HG03521 (cell line): ENCODE data around the gene FBXO7.

Experiments used
- ATAC-seq: cut with Tn5 transposase; IDR thresholded peaks from one replicate; pipeline ENCODE4 v1.9.1; 2021; ENCODE audit warnings: mild to moderate bottlenecking, moderate library complexity; ENCODE audit not compliant: unreplicated experiment

The FBXO7 gene

DNA sequence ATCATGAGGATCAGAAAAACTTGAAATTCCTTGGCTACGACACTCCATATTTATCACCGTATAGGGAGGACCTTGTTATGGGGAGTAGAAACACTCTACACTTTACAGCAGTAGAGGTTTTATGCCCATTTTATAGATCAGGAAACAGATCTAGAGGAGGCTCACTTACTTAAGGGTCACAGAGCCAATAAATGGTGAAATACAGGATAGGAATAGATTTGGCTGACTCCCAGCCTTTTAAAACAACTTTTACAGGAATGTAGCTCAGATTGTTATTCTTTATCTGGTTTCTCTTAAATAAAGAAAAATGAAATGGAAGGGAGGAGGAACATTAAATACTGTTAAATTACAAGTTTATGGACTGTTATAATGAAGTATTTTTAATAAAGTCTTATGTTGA is 14.8 kb downstream of the FBXO7 start:
- ATAC-seq = no peak

DNA sequence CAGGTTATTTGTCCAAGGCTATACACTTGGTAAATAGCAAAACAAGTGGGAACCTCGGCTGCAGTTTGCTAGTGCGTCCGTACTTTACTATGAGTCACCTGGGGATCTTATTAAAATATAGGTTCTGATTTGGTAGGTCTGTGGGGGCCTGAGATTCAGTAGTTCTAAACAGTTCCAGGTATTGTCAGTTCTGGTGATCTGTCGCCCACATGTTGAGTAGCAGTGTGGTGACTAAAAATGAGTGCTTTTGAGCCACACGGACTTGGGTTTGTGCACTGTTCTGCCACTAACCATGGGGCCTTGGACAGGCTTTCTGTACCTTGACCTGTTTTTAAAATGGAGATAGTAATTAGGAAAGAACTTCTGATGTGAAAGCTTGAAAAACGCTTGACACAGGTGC is 15.7 kb downstream of the FBXO7 start:
- no peak for ATAC-seq

DNA sequence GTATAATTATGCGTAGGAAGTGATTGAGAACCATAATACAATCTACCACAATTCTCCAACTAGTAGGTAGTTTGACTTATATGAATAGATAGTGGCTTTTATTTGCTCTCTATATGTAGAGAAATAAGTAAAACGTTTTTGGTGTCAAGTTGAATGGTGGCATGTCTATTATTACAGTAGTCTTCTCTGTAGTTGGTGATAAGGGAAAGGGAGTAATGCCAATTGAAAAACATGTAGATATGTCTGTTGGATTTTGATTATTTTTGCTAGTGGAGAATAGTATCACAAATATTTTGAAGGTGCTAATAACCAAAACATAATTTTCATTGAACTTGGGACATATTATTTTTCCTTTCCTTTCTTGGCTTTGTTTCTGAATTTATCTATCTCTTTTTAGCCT is 17.5 kb downstream of the FBXO7 start:
- no peak for ATAC-seq

DNA sequence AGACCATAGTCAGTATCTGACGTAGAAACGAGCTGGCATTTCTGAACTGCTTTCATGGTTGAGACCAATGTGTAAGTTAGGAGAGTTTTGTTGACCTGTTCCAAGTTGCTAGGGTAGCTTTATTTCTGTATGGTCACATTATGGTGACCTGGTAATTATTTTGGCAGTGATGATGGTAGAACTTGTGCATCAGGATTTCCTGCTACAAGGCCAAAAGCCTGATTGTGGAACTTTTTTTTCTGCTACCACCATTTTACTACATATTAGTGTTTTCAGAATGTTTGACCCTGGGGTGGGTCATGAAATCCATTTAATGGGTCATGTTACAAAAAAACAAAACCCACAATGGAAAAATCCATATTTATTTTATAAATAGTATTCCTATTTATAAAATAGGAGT is 18.9 kb downstream of the FBXO7 start:
- no peak for ATAC-seq

DNA sequence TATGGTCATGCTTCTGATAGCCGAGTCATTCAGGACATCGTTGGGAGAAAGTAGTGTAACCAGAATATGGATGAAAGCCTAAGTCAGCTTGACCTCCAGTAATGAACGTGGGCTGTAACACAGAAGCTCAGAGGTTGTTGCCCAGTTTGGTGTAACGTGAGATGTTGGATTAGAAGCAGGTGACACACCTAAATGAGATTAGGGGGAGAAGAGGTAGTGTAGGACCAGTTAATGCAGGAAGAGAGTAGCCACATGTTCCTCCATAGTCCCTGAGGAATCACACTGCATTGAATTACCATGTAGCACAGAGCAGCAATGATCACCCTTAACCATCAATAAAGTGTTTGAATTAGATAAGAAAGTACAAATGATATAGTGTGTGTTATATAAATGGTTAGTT is 20.4 kb downstream of the FBXO7 start:
- ATAC-seq = no peak

DNA sequence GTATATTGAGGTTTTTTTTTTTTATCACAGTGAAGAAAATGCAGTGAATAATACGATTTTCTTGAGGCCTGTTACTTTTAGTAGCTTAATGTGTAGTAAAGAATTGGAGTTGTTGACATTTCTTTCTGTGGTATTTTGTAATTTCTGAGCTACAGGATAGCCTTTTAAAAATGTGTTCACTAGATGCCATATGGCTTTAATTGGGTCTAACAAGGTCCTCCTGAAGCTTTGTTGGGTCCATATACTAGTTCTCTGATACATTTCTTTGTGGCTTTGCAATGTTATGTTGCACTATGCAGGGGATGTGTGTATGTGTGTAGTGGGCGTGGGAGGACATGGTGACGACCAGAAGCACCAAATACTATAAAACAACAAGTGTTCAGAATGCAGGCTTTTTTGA is 25.1 kb downstream of the FBXO7 start:
- no peak for ATAC-seq

DNA sequence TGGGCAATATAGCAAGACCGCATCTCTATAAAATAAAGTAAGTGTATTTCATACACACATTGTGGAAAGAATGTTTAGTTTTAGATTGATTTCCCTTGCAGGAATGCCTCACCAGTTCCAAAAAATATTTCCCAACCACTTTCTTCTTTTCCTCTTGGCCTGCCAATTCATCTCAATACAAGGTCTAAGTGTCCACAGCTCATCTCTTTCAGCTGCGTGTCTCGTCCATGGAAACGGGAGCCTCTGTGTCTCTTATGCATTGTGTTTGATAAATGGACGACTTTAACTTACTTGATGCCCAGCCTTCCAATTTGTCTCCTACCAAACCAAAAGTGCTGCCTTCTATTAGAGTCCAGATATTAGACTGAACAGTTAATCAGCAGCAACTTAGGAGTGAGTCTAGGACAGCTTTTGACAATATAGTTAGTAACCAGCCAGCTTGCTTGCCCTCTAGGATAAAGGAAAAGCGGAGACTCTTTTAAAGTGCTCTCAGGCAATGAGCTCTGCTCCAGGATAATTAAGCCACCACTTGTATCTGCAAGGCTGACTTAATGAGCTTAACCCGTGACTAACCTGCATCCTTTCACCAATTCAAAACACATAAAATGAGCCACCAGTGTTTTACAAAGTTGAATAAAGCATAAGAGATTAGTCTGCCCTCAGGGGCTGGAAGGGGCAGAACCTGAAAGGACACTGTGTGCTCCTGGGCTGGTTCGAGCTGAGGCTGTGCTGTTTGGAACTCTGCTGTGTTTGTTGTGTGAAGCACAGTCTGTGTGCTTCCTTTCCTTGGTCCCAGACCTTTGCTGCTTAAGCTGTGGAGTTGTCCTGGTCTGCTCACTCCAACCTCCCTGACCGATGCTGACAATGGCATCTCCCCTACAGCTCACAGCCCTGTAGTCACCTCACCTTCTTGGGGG is 27.5 kb downstream of the FBXO7 start:
- ATAC-seq = no peak

DNA sequence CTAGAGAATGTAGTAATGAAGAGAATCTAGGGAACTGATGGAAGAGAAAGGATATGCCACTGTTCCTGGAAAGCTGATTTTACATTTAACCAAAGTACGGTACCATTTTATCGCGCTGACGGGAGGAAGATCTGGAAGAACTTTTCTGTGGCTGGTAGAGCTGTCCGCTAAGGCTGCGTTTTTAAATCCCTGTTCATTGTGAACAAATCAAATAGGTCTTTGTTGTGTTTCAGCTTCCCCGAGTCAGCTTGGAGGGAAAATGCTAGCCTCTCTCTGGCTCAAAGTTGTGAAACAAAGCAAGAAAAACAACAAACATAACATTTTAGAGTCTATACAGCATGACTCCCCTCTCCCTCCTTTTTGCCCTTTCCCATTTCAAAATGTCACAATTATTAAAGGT is 34.4 kb downstream of the FBXO7 start:
- no peak for ATAC-seq

DNA sequence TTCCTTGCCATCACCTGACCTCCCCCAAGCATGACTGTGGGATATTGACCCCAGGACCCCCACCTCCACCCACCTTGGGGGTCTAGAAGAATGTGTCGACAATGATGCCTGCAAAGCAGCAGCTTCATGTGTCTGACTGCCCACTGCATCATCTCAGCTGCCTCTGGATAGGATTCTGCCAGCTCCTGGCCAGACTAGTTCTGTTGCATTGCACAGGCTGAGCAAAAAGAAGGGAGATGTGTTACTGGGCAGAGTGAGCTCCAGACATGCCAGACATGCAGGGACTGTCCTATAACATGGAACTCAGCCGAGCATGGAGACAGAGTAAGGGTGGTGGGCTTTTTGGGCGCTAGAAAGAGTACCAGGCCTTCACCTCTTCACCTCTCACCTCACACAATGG is 36.7 kb downstream of the FBXO7 start:
- no peak for ATAC-seq

DNA sequence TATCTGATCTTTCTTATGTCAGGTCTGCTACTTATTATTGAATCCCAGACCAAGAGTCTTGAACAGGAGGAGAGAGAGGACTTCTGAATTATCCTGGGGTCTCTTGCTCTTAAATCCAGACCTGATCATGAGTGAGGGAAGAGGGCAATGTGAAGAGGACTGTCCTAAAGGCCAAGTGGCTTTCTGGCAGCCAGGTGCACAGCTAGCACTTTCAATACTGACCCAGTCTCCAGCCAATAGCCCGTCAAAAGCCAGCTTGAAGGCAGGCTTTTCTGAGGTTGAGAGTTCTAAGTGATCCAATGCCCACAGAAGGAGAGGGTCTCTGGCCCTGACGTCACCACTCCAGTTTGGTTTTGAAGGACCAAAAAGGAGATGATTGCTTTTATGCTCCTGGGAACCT is 37.2 kb downstream of the FBXO7 start:
- ATAC-seq = no peak

DNA sequence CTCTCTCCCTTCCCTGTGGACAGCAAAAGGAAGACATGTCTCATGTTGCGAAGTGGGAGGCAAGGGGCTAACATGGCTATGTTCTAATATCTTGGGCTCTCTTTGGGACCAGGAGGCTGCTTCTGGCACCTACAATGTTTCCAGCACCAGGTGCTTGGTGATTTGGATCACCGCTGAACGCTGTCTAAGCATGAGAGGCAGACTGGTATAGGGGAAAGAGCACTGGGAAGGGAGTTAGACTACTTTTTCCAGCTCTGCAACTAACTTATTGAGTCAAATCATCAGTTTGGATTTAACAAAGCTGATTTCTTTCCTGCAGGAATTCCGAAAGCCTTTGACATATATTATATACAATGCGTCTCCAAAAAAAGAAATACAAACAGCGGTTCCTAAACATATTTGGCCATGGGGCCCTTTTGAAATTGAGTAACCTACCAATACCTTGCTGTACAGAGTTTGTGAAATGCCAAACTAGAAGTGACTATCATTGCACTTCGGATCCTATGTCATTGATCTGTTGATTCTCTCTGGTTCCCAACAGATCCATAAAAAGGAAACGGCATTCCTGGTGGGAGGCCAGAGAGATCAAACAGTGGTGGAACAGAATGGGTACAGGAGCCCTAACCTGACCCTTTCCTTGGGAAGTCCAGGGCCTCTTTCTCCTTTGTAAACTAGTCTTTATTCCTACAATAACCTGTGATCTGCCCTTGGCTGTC is 37.8 kb downstream of the FBXO7 start:
- no peak for ATAC-seq

DNA sequence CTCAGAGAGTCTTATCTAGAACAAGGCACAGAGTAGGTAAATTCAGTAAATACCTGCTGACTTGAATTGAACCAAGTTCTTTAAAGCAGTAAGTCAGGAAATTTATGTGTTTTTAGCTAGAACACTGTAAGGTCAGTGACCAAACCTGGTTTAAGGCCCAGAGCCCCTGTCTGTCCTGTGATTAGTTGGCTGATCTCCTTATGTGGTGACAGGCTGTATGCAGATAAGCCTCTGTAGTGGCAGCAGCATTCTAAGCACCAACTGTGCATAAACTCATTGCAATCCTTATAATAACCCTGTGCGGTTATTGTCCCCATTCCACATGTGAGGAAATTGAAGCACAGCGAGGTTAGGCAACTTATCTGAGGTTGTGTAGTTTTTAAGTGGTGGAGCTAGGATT is 40.5 kb downstream of the FBXO7 start:
- ATAC-seq = no peak

DNA sequence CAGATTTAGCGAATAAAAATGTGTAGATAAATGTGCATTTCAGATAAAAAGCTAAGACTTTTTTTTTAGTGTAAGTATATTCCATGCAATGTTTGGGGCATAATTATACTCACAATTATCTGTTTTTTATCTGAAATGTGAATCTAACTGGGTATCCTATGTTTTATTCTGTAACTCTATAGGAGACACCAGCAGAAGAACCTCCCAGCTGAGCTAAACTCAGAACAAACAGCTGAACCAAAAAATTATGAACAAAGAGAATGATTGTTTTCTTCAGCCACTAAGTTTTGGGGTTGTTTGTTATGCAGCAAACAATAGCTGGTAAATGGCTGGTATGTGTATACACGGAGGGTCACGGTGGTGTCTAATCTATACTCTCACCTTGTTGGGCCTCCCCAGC is 42.9 kb downstream of the FBXO7 start:
- no peak for ATAC-seq

DNA sequence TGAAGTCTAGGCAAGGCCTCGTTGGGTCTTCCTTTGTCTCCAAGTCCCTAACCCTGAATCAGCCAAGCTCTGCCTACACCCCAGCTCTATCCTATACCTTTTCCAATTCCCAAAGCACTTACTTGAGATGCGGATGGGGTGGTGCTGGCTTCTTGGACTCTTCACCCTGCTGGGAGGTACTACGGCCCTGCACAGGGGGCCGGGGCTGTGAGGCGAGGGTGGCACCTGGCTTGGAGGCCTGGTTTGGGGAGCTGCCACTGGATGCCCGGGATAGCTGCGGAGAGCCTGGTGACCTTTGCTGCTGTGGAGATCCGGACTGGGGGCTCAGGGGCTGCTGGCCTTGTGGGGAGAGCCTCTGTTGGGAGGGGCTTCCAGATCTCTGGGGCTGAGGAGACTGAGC is 43.3 kb downstream of the FBXO7 start:
- no peak for ATAC-seq

DNA sequence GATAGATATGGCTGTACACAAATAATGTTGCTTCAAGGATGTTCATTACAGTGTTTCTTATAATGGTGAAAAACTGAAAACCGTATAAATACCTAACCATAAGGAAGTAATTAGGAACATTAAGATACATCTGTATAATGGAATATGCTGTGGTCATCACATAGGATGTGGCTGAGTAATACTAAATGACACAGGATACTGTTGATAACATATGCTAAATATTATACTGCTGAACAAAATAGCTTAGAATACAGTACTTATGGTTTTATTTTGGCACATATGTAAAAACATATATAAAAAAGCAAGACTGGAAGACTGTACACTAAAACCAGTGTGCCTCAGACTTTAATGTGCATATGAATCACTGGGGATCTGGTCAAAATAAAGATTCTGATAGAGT is 43.8 kb downstream of the FBXO7 start:
- ATAC-seq = no peak

DNA sequence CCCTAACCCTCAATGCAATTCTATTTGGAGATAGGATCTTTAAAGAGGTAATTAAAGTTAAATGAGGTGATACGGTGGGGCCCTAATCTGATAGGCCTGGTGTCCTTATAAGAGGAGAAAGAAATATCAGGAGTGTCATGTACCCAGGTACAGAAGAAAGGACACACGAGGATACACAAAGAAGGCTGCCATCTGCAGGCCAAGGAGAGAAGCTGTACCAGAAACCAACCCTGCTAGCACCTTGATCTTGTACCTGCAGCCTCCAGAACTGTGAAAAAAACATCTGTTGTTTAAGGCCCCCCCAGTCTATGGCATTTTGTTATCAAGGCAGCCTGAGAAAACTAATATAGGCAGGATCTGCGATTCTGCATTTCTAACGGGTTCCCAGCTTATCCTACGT is 44.2 kb downstream of the FBXO7 start:
- ATAC-seq = no peak

DNA sequence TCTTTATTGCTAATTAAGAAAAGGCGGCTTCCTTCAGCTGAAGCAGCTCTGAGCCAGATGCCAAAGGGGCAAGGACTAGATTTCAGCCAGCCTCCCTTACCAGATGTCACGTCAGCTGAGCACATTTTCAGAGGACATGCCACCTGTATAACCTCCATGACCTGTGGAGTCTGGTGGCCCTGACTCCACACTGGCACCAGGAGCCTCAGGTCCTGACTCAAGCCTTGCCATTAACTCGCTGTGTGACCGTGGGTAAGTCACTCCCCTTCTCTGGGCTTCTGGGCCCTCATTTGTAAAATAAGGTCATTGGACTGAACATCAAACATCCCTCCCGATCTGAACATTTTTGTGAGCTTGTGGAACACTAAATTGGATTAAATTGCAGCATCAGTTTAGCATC is 46.0 kb downstream of the FBXO7 start:
- no peak for ATAC-seq

DNA sequence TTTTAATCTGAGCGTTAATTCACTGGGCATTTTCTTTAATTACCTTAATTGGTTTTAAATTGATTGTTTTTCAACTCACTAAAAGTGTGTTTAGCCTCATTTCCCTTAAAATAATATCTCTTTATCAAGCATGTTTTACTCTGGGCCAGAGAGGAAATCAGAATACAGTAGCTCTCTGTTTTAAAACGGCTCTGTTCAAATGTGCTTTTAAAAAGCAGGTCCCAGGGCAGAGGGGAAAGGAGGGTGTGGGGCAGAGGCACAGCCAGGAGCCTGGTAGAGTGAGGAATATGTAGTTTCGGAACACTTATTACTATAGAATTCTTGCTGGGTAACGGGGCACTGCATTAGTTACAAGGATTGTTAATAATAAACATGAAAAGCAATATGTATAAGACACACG is 47.6 kb downstream of the FBXO7 start:
- no peak for ATAC-seq

DNA sequence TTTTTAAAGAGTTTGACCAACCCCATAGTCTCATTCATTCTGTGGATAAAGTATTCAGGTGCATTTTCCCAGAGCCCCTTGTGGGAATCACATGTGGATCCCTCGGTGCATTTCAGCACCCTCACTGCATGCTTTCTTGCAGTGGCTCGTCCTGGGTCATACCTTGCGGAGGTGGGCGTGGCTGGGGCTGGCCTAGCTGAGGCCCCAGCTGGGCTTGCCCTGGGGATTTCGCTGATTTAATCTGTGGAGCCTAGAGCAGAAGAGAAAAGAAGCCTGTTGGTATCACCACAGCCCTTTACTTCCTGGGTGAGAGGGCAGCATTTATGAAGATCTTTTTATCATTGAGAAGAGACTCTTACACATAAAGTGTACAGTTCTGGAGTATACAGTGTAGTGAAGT is 53.1 kb downstream of the FBXO7 start:
- ATAC-seq = no peak

DNA sequence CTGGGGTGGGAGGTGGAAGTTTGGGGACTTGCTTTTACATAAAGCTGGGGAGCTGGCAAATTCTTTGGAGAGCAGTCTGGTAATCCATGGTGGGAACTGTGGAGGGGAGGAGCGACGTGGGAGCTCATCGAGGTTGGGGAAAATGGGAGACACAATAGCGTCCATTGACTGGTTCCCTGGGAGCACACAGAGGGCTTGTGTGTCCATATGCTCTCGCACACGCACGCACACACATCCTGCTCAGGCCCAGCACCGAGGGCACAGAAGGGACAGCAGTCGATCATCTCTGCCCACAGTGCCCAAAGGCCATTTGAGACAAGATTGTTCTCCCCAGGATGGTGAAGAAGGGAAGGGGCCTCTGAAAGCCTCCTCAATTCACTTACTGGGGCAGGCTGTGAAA is 53.7 kb downstream of the FBXO7 start:
- no peak for ATAC-seq

DNA sequence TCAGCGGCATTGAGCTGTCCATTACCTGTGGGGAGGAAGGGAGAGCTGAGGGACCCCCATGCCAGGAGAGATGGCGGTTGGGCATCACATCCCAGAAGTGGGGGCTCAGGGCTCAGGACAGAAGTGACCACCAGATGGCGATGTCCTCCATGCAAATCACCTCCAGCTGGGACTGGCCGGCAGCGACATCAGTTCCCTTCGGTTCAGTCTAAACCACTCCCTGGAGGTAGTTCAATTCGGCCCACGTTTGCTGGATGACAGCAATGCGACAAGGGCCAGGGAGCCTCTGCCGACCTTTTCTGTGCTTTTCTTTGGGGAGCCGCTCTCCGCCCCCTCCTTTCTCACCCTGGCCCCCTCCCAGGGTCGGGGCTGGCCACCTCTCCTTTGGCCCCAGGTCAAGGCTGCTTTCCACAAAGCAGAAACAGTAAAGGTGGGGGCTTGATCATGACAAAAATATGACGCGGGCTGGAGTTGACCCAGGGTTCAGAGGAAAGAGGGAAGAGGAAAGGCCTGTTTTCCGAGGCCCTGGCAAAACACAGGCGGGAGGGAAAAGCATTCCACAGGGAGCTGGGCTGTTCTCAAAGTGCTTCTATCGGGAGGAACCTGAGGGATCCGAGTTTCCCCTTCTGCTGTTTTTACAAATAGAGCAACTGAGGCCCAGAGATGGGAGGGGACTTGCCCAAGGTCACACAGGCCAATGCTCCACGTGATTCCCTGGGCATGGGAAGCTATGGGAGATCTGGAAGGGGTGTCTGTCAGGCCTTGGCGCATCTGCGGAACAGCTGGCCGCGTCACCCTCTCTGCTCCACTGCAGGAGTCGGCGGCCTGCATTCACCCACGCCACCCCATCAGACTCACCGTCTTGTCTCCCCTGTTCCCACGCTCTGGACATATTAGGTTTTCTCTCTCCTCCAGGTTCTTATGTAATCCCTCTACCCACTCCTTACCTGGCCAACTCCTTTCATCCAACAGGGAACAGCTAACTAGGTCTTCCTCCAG is 54.7 kb downstream of the FBXO7 start:
- ATAC-seq = no peak
